Natural killer cell (primary cell): ENCODE results near the gene PKM. TPM values are rescaled to one million over a fixed set of nuclear protein-coding genes. Genes with fewer than 3 reads are reported as not detected.

Source experiments
- ATAC-seq, 3 donors: fragments of 150-1000 bp in 2 of 3; fragments of 200-7000 bp in 1 of 3; cut with Tn5 transposase; 1 replicate in 1 of 3; 2 replicates in 2 of 3; pipeline ENCODE4 v1.10.0; 2021; ENCODE audit warnings: mild to moderate bottlenecking in 2 of 3, moderate library complexity in 2 of 3
- DNase-seq, 2 donors: peaks; one replicate each; pipeline versions ENCODE4 v3.0.0 to v3.0.0-alpha.2; 2013 to 2021; ENCODE audit warnings: mixed read lengths in 1 of 2
- H3K27ac ChIP-seq: one replicate; pipeline ENCODE4 v1.5.1; 2013; ENCODE audit warnings: mild to moderate bottlenecking, low read length
- H3K27me3 ChIP-seq: one replicate; pipeline ENCODE4 v1.6.1; 2013; ENCODE audit warnings: low read length; ENCODE audit not compliant: control insufficient read depth, insufficient read depth
- H3K36me3 ChIP-seq: one replicate; pipeline ENCODE4 v1.6.1; 2013; ENCODE audit warnings: low read length; ENCODE audit not compliant: control insufficient read depth, insufficient read depth
- H3K4me1 ChIP-seq: one replicate; pipeline ENCODE4 v1.6.1; 2013; ENCODE audit warnings: low read length; ENCODE audit not compliant: control insufficient read depth, insufficient read depth
- H3K4me3 ChIP-seq: one replicate; pipeline ENCODE4 v1.5.1; 2013; ENCODE audit warnings: low read length
- H3K9me3 ChIP-seq: one replicate; pipeline ENCODE4 v1.6.1; 2013; ENCODE audit warnings: low read length; ENCODE audit not compliant: control insufficient read depth, insufficient read depth
- H3K27ac Mint-ChIP-seq, 2 donors: one replicate each; pipeline ENCODE4 v1.8.0; 2022; ENCODE audit warnings: mild to moderate bottlenecking in 2 of 2, mixed read lengths in 2 of 2, moderate library complexity in 1 of 2
- H3K27me3 Mint-ChIP-seq, 2 donors: one replicate each; pipeline ENCODE4 v1.8.0; 2022; ENCODE audit warnings: low read depth in 2 of 2, mixed read lengths in 2 of 2
- H3K36me3 Mint-ChIP-seq: one replicate; pipeline ENCODE4 v1.8.0; 2022; ENCODE audit warnings: mixed read lengths
- H3K4me1 Mint-ChIP-seq, 2 donors: one replicate each; pipeline ENCODE4 v1.8.0; 2022; ENCODE audit warnings: mixed read lengths in 2 of 2
- H3K4me3 Mint-ChIP-seq: one replicate; pipeline ENCODE4 v1.8.0; 2022; ENCODE audit warnings: mild to moderate bottlenecking, moderate library complexity, mixed read lengths
- H3K9me3 Mint-ChIP-seq, 2 donors: one replicate each; pipeline ENCODE4 v1.8.0; 2022; ENCODE audit warnings: mixed read lengths in 2 of 2
- CTCF ChIP-seq: fragments of 200-600 bp; IDR thresholded peaks from one replicate; pipeline ENCODE4 v1.8.0; 2022; ENCODE audit warnings: antibody characterized with exemption
- WGBS: methylation state at CpG from one replicate; pipeline ENCODE4 v1.1.7; 2013; ENCODE audit warnings: missing lambda C conversion rate; ENCODE audit not compliant: insufficient coverage; 5-methylcytosine and 5-hydroxymethylcytosine counted together
- intact Hi-C: fragments of 100-400 bp; cut with micrococcal nuclease; formaldehyde crosslinking; loops from one replicate; pipeline ENCODE4 v1.14.2; 2022
- total RNA-seq, 4 donors: library from RNA; stranded (reverse); fragments of 120-200 nt in 1 of 4; gene quantifications; one replicate each; pipeline versions ENCODE4 v1.2.3 to v1.2.4, GENCODE V29; 2013 to 2022

Gene PKM
- total RNA-seq, 3 donors from 2014 or later (not counting 1 experiment from before 2014, with no cell fraction given), result 121 to 180 (median 155) TPM

GRCh38 chr15:72169921-72170611 lies 60.9 kb downstream of the PKM start:
- Mint-ChIP-seq H3K4me3 (no peak overlapping the region), H3K9me3 (no peaks in the 10 kb centered on the region), H3K27ac (no peak overlapping the region), H3K36me3 (no peaks in the 10 kb centered on the region), H3K27me3 (no peaks in the 10 kb centered on the region), H3K4me1 (peaks cover 0 to 11% of the 10 kb centered on the region in 2 donors)
- WGBS, result 95% methylated on average over 16 of the region's 16 CpGs
- Histone ChIP-seq H3K27ac (no peak overlapping the region), H3K4me1 (peaks cover 15% of the 10 kb centered on the region), H3K27me3 (no peaks in the 10 kb centered on the region), H3K9me3 (no peaks in the 10 kb centered on the region), H3K36me3 (no peaks in the 10 kb centered on the region), H3K4me3 (no peak overlapping the region)
- DNase-seq (no peak), ATAC-seq (no peak)
- intact Hi-C loops, result no loop called here
- TF ChIP-seq CTCF, result no peak

- Mint-ChIP-seq H3K4me3 (no peak overlapping the region), H3K4me1 (peaks cover 0 to 11% of the 10 kb centered on the region in 2 donors), H3K36me3 (no peaks in the 10 kb centered on the region), H3K27me3 (no peaks in the 10 kb centered on the region), H3K27ac (no peak overlapping the region), H3K9me3 (no peaks in the 10 kb centered on the region)
- Histone ChIP-seq H3K9me3 (no peaks in the 10 kb centered on the region), H3K27ac (no peak overlapping the region), H3K27me3 (no peaks in the 10 kb centered on the region), H3K36me3 (no peaks in the 10 kb centered on the region), H3K4me3 (no peak overlapping the region), H3K4me1 (peaks cover 15% of the 10 kb centered on the region)
- DNase-seq (no peak), ATAC-seq (no peak)
- 59% methylated on average over 10 of the region's 10 CpGs for WGBS
- TF ChIP-seq CTCF, result no peak
- intact Hi-C loops, result no loop called here
Measured at GRCh38 chr15:72169236-72169920, 61.6 kb downstream of the PKM start.

GRCh38 chr15:72168808-72169190 lies 62.2 kb downstream of the PKM start:
- Mint-ChIP-seq H3K9me3 (no peaks in the 10 kb centered on the region), H3K27me3 (no peaks in the 10 kb centered on the region), H3K4me3 (no peak overlapping the region), H3K27ac (no peak overlapping the region), H3K36me3 (no peaks in the 10 kb centered on the region), H3K4me1 (peaks cover 0 to 11% of the 10 kb centered on the region in 2 donors)
- Histone ChIP-seq H3K9me3 (no peaks in the 10 kb centered on the region), H3K27me3 (no peaks in the 10 kb centered on the region), H3K27ac (no peak overlapping the region), H3K36me3 (no peaks in the 10 kb centered on the region), H3K4me3 (no peak overlapping the region), H3K4me1 (peaks cover 15% of the 10 kb centered on the region)
- DNase-seq (no peak), ATAC-seq (no peak)
- WGBS, result 57% methylated on average over 4 of the region's 4 CpGs
- no peak for TF ChIP-seq CTCF
- intact Hi-C loops, result no loop called here
